GM18505 (cell line): ENCODE results near the gene MCEMP1.

Experiments
- ATAC-seq: cut with Tn5 transposase; IDR thresholded peaks from one replicate; pipeline ENCODE4 v1.9.1; 2021; ENCODE audit not compliant: unreplicated experiment
- POLR2A ChIP-seq: IDR thresholded peaks from 4 replicates; pipeline ENCODE4 v1.6.1; 2011; ENCODE audit warnings: borderline replicate concordance; ENCODE audit not compliant: insufficient read depth, insufficient read length; ENCODE audit errors: extremely low read depth

Gene MCEMP1

GRCh38 chr19:7701049-7701653, 24.3 kb downstream of the MCEMP1 start:
- peak; percentile 26 for TF ChIP-seq POLR2A
- no peak for ATAC-seq

DNA sequence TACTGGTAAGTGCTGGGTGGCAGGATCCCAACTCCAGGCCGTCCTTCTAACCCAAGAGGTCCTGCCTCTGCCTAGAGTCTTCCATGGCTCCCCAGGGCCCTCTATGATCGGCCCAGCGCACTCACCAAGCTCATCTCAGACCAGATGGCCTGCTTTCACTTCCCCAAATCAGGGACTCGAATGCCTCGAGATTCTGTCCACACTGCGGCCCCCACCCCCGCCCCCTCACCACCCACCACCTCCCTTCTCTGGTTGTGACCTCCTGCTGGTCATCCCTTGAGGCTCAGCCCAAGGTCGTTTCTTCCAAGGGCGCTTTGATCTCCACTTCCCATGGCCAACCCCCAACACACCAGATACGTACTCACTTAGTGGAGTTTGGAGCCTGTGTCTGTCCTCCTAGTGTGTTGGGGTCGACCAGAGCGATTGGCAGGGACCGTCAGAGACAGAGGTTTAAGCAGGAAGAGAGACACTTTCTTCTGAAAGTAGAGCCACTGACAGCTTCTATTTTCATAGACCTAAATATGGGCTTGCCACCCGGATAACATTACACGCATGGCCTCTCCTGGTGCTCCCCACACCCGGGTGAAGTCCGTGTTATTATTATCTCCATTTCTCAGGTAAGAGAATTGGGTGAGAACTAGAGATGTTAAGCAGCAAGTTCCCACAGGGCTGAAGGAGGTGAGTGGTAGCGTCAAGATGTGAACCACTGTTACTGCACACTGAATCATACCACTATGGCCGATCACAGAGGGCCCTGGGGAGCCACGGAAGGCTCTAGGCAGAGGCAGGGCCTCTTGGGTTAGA, 25.0 kb downstream of the MCEMP1 start, which contains the start of gene FCER2:
Gene FCER2, minus strand, starts transcription at position 478 of the 804 bp plus-strand sequence. CDS start 2,371 bp downstream, outside the sequence.
- peak; percentile 38 for ATAC-seq
- TF ChIP-seq POLR2A = peak; percentile 66

DNA sequence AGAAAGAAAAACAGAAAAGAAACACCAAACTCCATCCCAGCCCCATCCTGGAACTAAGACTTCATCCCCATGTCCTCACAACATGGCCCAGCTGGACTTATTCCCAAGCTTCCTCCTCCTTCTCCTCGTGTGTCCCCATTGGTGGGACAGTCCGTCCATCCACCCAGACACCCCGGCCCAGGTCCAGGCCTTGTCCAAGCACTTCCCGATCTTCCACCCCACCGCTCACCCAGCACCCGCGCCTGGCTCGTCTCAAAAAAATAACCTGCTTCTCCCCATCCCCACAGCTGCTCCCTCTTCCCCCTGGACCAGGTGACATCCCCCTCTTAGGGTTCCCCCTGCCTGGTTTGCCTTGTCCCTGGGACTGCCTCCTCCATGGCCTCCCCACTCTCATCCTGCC, 26.4 kb downstream of the MCEMP1 start:
- ATAC-seq = no peak
- TF ChIP-seq POLR2A = no peak

DNA sequence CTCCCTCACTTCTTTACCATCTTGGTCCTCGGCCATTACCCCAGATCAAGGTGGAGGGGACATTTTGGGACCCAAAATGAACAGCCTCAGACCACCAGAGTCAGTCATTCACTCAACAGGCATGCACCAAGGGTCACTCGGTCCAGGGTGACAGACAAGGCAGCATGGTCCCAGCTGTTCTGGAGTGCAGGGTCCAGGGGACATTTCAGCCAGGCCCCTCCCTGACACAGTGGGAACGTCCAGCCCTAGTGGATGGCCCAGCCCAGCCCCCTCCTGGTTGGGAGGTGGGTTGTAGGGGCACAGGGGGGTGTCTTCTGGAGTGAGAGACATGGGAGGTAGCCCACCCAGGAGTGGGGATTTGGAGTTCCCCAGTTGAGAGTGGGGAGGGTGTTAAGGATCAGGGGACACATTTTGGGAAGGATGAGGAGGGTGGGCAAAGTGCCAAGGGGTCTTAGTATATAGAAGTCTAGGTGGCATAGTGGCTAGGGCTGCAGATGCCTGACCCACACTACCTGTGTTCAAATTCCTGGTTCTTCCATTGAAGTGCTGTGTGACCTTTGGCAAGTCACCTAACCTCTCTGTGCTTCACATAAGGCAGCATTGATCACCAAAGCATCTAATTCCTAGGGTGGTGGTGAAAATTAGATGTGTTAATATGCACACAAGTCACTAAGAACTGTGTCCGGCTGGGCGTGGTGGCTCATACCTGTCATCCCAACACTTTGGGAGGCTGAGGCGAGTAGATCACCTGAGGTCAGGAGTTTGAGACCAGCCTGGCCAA, 27.6 kb downstream of the MCEMP1 start:
- TF ChIP-seq POLR2A = no peak
- no peak for ATAC-seq

DNA sequence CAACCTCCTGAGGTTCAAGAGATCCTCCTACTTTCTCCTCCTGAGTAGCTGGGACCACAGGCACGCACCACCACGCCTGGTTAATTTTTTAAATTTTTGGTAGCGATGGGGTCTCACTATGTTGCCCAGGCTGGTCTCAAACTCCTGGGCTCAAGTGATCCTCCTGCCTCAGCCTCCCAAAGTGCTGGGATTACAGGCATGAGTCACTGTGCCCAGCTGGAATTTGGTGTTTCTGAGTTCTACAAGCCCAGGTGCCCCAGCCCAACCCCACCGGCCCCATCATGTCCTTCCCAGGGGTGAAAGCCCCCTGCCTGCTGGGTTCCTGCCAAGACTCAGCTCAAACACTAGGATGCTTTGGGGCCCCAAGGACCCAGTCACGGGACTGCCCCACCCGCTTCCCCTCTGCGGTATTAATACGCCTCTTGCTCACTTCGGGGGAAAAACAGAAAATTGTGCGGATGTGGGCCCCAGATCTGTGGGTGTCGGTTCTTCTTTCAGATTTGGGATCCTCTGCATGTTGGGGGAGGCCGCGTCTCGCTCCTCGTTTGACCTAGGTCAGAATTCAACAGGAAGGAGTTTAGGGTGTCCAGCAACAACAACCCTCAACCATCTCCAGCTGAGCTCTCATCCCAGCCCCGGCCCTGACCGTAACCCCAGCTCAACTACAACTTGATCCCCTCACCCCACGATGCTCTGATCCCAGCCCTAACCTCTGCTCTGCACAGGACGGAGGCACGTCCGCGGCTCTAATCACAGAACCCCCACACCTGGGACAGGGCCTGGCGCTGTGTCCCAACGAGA, 28.7 kb downstream of the MCEMP1 start:
- TF ChIP-seq POLR2A = peak; percentile 56
- ATAC-seq = peak; percentile 42

- no peak for ATAC-seq
- TF ChIP-seq POLR2A = no peak
These were observed 29.5 kb downstream of the MCEMP1 start for GRCh38 chr19:7706188-7706954.

DNA sequence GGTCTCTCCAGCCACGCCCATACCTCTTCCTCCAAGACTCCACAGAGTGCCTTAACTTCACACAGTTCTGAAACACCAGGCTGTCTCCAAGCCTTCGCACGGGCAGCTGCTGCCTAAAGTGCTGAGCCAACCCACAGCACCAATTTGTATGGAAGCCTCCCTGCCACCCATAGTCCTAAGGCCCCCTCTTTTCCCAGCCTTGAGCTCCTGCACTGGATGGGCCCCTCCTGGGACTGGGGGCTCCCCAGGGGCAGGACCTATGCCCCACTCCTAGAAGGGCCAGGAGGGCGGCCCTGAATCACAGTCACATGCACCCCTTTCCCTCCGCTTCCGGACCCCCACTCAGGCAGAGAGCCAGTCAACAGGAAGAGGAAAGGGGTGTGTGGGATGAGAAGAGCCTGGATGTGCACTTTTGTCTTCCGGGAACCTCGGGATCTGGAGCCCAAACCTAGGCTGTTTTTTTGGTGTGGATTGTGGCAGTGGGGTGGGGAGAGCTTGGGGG, 30.1 kb downstream of the MCEMP1 start:
- TF ChIP-seq POLR2A = no peak
- no peak for ATAC-seq

DNA sequence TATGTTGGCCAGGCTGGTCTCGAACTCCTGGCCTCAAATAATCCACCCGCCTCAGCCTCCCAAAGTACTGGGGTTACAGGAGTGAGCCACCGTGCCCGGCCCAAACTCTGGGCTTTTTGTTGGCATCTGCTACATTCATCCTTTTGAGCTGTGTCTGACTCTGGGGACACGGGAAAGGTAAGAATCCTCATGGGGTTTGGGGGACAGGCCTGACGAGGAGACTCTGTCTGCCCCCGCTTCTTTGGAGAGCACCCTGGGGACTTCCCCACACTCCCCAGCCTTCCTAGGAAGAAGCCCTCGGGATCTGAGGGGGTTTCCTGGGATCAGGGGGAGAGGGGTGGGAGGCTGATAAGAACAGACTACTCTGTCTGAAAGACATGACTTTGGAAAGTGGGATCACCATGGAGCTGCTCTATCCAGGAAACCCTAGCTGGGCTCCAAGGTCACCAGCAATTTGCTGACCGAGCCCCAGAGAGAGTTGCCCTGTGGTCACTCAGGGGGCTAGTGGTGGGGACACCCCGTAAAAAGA, 33.1 kb downstream of the MCEMP1 start:
- no peak for ATAC-seq
- TF ChIP-seq POLR2A = no peak

GRCh38 chr19:7710616-7711015, 33.7 kb downstream of the MCEMP1 start:
- no peak for ATAC-seq
- TF ChIP-seq POLR2A = no peak

DNA sequence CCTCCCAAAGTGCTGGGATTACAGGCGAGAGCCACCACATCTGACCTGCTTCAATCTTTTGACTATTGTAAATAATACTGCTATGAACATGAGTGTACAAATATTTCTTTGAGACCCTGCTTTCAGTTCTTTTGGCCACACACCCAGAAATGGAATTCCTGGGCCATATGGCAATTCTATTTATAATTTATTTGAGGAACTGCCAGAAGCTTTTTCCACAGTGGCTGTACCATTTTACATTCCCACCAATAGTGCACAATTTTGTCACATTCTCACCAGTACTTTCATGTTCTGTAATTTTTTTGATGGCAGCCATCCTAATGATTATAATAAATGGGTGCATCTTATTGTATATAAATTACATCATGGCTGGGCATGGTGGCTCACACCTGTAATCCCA, 38.8 kb downstream of the MCEMP1 start:
- no peak for ATAC-seq
- TF ChIP-seq POLR2A = no peak

- no peak for ATAC-seq
- no peak for TF ChIP-seq POLR2A
These were observed 39.9 kb downstream of the MCEMP1 start for GRCh38 chr19:7716762-7717161.

- no peak for ATAC-seq
- TF ChIP-seq POLR2A = no peak
These were observed 41.8 kb downstream of the MCEMP1 start for GRCh38 chr19:7718668-7719067.
